ENCODE measurements around the gene HAUS7.

Gene HAUS7

DNA sequence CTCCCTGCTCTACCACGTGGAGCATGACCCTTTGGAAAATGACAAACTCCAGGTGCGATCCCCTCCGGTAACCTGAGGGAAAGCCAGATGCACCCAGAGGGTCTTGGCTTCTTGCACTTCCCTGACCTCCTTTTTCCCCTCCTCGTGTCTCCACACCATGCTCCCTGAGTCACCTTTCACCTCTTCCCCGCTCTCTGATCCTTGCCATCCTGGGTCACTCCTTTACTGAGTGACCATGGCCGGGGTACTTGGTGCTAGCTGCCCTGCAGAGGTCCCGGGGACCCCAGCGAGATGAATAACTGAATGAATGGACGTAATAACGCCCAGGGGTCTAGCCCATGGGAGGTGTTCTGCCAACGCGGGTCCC, 59.5 kb downstream of the HAUS7 start:
- TF ChIP-seq, protein P1, sequence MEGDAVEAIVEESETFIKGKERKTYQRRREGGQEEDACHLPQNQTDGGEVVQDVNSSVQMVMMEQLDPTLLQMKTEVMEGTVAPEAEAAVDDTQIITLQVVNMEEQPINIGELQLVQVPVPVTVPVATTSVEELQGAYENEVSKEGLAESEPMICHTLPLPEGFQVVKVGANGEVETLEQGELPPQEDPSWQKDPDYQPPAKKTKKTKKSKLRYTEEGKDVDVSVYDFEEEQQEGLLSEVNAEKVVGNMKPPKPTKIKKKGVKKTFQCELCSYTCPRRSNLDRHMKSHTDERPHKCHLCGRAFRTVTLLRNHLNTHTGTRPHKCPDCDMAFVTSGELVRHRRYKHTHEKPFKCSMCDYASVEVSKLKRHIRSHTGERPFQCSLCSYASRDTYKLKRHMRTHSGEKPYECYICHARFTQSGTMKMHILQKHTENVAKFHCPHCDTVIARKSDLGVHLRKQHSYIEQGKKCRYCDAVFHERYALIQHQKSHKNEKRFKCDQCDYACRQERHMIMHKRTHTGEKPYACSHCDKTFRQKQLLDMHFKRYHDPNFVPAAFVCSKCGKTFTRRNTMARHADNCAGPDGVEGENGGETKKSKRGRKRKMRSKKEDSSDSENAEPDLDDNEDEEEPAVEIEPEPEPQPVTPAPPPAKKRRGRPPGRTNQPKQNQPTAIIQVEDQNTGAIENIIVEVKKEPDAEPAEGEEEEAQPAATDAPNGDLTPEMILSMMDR (IDR thresholded peaks at IDR 0.05; ENCODE audit: low read depth, low read length), result no peak
- no peak for DNase-seq (ENCODE audit: low read depth in 2 of 2)
- H3K4me3 ChIP-seq (replicated peaks in 1 of 2; ENCODE audit: low read depth in 2 of 2, low read length in 2 of 2), result no peak overlapping the region

DNA sequence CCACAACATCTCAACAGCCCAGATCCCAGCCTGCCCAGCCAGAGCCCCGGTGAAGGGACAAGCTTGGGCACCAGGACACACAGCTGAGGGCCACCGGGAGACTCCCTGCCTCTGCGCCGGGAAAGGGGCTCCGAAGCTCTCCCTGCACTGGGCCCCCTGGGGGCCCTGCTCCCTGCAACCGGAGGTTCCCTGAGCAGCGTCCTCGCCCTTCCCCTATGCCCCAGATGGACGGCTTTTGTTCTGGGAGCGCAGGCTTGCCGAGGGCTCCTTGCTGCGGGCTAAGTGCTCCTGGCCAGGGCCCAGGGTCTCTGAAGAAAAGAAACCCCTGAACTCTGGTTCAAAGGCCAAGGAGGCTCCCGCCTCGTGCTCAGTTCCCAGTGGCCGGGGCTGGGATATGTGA, 60.0 kb downstream of the HAUS7 start:
- no peak overlapping the region for H3K4me3 ChIP-seq (replicated peaks in 1 of 2; ENCODE audit: low read depth in 2 of 2, low read length in 2 of 2)
- TF ChIP-seq, protein P1 (IDR thresholded peaks at IDR 0.05; ENCODE audit: low read depth, low read length), result no peak
- DNase-seq (ENCODE audit: low read depth in 2 of 2), result no peak

DNA sequence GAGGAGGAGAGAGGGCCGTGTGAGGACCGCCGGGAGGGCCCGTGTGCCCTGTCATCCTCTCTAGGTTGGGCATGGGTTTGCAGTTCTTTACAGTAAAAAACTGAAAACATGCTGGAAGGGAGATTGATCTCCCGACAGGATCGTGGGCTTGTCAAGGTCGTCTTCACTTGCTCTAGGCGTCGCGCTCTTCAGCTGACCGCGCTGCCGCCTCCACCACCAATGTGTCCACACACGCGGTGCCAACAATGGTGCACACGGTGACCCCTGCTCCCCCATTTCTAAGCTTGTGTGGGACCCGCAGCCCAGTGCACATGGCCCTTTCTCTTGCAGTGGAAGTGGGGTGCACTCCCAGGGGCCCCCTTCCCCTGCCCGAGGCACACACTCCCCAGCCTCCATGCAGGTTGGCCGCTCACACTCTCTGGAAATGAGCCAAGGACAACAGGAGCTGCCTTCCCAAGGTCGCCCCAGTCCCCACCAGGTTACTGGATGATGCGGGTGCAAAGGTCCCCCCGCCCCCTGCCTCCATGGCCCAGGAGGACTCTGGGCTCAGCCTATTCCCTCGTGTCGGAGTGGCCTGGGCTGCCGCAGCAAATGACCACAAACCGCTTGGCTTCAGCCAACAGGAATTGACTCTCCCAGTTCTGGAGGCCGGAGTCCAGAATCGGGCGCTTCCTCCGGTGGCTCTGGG, 60.8 kb downstream of the HAUS7 start:
- H3K4me3 ChIP-seq (replicated peaks in 1 of 2; ENCODE audit: low read depth in 2 of 2, low read length in 2 of 2), result no peak overlapping the region
- no peak for DNase-seq (ENCODE audit: low read depth in 2 of 2)
- TF ChIP-seq, protein P1 (IDR thresholded peaks at IDR 0.05; ENCODE audit: low read depth, low read length), result no peak

DNA sequence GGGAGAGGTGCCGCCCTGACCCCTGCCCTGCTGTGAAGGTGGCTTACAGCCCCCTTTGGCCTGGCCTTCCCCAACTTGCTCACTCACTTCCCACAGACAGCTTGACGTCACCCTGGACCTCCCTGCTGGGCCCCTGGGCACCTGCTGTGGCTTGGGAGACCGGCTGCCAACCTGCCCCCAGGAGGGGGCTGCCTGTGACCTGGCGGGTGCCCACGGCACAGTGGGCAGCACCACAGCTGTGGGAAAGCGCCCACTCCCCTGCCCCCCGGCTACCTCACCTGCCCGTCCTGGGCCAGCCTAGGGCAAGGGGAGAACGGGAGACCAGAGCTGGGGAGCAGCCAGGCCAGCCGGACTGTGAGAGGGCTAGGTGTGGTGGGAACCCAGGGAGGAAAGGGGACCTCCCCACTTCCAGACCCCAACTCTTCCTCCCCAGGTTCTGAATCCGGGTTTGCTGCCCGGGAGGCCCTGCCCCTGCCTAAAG, 61.5 kb downstream of the HAUS7 start:
- no peak overlapping the region for H3K4me3 ChIP-seq (replicated peaks in 1 of 2; ENCODE audit: low read depth in 2 of 2, low read length in 2 of 2)
- TF ChIP-seq, protein P1 (IDR thresholded peaks at IDR 0.05; ENCODE audit: low read depth, low read length), result no peak
- no peak for DNase-seq (ENCODE audit: low read depth in 2 of 2)

DNA sequence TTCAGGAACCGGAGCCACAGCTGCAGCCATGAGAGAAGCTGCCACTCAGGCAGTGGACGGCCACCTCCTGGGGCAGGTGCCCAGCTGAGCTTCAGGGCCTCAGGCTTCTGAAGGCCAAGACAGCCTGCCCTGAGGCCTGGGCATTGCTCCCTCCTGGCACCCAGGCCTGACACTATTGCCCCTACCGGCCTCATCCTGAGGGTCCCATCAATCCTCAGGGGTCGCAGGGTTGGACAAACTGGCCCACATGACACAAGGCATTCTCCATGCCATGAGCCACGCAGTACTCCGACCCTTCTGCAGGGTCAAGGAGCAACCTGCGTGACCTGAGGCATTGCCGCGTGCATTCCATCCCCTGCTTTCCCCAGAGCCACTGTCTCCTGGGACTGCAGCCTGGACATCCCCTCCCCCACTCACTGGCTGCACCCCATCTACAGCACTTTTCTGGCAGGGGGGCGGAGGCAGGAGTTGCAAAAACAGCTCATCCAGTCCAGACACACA, 62.1 kb downstream of the HAUS7 start:
- TF ChIP-seq, protein P1 (IDR thresholded peaks at IDR 0.05; ENCODE audit: low read depth, low read length), result no peak
- DNase-seq (ENCODE audit: low read depth in 2 of 2), result no peak
- no peak overlapping the region for H3K4me3 ChIP-seq (replicated peaks in 1 of 2; ENCODE audit: low read depth in 2 of 2, low read length in 2 of 2)

DNA sequence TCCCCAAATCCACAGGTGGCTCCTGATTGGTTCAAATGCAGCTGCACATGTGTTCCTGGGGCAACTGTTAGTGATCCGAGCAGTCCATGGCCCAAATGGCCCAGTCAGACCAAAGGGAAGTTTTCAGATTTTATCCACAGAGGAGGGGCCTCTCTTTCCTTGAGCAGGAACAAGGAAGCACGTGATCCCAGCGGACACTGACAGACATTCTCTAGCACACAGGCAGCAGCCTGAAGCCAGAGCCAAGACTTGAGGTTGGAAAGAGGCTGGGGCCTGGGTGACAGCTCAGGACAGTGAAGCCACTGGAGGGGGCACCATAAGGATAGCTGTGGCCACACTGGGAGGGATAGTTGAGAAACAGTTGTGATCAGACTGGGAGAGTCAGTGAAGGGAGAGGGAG, 62.6 kb downstream of the HAUS7 start:
- H3K4me3 ChIP-seq (replicated peaks in 1 of 2; ENCODE audit: low read depth in 2 of 2, low read length in 2 of 2), result no peak overlapping the region
- TF ChIP-seq, protein P1 (IDR thresholded peaks at IDR 0.05; ENCODE audit: low read depth, low read length), result no peak
- no peak for DNase-seq (ENCODE audit: low read depth in 2 of 2)

DNA sequence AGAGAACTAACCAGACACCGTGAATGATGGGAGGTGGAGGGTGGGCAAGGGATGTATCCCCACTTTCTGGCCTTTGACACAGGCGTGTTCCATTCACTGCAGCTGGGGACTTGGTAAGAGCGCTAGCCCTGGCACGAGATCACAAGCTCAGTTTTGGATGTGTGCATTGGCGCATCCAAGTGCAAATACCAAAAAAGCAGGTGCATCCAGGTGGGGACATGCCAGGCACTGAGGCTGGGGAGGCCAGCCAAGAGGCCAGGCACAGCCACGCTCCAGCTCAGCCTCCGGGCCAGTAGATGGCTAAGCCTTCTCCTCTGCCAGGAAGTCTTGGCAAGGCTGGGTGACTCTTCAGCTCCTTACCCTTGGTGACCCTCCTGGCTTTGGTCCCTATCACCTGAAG, 63.5 kb downstream of the HAUS7 start:
- TF ChIP-seq, protein P1 (IDR thresholded peaks at IDR 0.05; ENCODE audit: low read depth, low read length), result no peak
- no peak overlapping the region for H3K4me3 ChIP-seq (replicated peaks in 1 of 2; ENCODE audit: low read depth in 2 of 2, low read length in 2 of 2)
- no peak for DNase-seq (ENCODE audit: low read depth in 2 of 2)

Measured in cardiac fibroblast (primary cell).